ENCODE results near the gene THAP7.

The THAP7 gene

DNA sequence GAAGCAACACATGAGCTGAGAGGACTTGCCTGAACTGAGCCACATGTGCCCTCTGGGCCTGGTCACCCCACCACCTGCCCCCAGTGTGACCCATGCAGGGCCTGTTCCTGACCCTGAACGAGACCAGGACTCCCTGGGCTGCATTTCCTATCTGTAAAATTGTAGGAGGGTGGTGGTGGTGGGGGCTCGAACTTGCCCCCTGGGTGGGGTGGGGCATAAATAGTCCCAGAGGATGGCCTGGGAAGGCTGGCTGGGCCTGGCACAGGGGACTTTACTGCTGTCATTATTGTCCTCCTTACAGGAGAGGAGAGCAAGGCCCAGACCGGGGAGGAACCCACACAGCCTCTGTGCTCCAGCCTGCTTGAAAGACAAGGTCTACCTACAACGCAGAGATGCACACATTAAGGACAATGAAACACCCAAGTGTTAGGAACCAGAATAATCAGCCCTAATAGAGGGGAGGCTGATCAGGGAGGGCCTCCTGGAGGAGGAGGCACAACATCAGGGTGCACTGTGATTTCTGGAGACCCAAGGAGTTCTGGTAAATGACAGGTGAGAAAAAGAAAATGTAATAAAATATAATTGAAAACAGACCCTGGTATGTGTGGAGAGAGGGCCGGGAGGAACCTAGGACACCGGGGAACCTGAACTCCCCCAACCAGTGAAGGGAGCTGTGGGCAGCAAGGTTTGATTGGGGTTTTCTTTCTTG is 37.7 kb downstream of the THAP7 start:
- DNase-seq (ENCODE audit: low read depth): no peak

DNA sequence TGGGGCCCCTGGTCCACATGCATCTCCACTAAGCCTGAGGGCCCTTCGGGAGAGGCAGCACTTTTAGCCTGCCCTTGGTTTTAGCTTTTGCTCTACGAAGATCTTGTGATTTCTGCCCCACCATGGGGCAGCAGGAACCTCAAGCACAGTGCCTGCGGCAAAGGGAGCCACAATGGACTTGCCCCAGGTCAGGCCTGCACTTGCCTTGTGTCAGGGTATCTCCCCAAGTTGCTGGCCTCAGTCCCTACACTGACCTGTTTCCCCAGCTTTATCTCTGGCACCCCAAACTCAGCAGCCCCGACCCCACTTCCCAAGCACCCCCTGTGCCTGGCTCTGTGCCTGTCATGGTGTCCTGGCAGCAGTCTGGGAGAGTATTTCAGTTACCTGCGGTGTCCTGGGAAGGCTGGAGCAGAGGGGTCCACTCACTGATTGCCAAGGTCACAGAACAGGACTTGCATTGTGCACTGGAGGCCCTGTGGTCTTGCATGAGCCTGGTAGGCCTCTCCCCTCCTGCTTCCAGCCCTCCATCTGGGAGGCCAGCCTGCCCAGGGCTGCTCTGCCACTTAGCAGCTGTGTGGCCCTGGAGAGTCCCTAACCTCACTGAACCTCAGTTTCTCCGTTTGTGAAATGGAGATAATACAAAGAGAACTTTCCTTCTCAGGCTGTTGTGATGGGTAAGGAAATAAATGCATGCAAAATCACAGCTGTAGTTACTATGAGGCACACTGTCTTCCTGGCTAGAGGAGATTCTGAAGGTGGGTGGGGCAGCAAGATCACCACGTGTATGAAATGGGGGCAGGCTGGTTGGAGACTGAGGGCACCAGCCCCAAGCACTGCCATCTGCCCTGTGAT is 38.5 kb downstream of the THAP7 start:
- DNase-seq (ENCODE audit: low read depth): no peak

DNA sequence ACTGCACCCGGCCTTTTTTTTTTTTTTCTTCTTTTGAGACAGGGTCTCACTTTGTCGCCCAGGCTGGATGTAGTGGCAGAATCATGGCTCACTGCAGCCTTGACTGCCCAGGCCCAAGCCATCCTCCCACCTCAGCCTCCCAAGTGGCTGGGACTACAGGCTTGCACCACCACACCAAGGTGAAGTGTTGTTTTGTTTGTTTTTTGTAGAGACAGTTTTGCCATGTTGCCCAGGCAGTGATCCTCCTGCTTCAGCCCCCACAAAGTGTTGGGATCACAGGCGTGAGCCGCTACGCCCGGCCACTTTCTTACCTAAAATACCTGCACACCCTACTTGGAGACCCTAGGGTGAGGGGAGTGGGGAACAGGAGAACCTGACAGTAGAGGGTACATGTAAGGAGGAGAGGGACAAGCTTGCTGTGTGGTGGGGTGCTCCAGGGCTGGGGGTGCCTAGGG is 39.4 kb downstream of the THAP7 start:
- DNase-seq (ENCODE audit: low read depth): no peak

DNA sequence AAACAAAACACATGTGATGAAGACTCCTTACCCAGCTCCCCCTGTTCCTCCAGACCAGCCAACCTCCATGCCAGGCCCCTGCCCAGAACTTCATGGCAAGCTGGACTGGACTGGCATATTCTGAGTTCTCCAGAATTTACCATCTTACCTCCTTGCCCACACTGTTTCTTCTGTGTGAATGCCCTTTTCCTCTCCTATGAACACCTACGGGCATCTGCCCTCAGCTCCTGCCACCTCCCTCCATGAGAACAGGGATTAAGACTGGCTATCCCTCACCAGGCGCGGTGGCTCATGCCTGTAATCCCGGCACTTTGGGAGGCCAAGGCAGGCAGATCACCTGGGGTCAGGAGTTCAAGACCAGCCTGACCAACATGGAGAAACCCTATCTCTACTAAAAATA is 41.3 kb downstream of the THAP7 start:
- DNase-seq (ENCODE audit: low read depth): no peak

DNA sequence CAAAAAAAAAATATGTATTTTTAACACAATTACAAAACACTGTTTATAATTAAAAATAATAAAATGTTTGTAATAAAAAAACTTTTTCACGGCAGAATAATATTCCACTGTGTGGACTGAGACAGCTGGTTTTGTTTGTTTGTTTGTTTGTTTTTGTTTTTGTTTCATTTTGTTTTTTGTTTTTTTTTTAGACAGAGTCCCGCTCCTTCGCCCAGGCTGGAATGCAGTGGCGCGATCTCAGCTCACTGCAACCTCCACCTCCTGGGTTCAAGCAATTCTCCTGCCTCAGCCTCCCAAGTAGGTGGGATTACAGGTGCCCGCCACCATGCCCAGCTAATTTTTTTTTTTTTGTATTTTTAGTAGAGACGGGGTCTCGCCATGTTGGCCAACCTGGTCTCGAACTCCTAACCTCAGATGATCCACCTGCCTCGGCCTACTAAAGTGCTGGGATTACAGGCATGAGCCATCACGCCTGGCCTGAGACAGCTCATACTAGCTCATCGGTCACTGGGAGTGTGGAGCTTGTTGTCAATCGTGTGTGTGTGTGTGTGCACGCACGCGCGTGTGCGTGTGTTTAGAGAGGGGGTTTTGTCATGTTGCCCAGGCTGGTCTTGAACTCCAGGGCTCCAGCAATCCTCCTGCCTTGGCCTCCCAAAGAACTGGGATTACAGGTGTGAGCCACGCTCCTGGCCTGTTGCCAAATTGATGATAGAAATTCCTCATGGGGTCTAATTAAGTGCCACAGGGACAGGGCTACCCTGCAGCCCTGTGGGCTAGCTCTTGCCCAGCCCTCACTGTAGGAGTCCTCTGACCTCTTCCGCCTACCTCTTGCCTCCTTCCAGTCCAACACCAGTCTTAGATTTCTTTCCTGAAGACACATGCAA is 42.1 kb downstream of the THAP7 start:
- no peak for DNase-seq (ENCODE audit: low read depth)

DNA sequence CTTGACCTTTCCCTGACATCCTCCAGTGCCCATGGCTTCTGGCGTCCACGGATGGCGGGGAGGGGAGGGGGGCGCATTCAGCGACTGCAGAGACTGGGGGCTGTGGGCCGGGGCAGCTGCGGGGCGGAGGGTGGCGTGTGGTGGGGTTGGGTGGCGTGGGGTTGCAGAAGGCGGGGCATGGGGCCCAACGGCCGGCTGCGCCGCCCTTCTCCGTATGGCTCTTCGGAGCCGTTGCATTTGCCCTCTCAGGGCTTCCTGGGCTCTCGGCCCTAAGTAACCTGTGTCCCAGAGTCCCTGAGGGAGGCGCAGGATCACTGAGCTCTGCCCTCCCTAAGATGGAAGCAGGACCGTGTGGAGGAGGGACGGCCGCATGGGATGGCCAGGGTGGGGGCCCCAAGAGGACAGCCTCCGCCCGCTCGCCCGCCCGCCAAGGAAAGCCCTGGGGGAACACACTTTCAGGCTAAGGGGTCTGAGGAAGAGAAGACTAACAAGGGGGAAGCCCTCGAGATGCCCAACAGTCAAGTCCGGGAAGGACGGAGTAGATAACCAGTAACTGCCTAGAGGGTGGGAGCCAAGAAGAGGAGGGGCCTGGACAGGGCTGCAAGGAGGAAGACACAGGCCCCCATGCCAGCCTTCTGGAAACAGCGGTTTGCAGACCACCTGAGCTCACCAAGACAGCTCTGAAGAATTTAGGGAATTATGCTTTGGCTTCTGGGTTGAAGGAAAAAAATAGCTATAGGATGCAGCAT is 44.1 kb downstream of the THAP7 start:
- DNase-seq (ENCODE audit: low read depth): no peak

DNA sequence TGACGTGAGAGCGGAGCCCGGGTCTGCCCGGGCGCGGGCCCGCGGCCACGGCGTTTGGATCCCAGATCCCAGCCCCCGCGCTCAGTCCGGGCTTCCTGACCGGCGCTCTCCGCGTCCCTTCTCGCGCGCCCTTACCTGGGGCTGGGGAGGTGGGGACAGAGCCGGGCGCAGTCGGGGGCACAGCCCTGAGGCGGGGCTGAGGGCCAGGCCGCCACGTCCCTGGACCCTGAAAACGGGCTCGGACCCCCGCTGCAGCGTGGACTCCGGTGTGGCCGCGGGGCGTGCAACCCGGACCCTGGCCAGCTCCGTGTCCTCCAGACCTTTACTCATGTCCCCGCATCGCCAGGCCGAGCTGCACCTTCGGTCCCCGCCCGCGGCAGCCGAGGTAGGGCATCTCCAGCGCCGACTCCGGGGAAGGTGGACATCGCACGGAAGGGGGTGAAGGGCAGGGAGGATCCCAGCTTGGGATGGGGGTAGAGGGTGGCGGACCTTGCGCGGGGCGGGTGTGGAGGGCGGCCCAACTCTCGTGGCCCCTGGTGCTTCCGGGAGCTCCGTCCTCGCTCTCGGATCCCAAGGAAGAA is 44.7 kb downstream of the THAP7 start:
- no peak for DNase-seq (ENCODE audit: low read depth)

DNA sequence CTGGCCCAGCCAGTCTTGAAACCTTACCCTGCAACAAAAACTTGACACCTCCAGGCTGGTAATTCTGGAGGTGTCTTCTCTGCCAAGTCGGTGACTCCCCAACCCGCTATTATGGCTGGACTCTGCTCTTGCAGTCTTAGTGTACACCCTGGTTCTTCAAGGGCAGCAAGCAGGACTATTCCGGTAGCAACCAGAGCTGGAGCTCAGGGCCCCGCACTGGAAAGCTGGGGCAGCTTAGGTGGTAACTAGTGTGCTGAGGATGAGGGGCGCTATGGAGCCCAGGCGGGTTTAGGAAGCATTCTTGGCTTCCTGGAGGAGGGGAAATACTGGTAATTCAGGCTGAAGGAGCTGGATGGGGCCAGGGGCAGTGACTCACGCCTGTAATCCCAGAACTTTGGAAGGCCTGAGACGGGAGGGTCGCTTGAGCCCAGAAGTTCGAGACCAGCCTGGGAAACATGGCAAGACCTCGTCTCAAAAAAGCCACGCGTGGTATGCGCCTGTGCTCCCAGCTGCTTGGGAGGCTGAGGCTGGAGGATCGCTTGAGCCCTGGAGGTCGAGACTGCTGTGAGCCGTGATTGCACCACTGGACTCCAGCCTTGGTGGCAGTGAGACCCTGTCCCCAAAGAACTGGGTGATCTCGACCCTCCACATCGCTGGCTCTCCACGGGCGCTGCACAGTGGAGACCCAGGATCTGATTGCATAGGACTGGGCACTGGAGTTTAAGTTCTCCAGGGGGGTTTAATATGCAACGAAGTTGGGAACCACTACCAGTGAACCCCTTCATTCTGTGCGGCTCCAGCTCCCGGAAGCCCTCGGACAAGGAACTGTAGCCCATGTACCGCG is 45.4 kb downstream of the THAP7 start:
- DNase-seq (ENCODE audit: low read depth): no peak

DNA sequence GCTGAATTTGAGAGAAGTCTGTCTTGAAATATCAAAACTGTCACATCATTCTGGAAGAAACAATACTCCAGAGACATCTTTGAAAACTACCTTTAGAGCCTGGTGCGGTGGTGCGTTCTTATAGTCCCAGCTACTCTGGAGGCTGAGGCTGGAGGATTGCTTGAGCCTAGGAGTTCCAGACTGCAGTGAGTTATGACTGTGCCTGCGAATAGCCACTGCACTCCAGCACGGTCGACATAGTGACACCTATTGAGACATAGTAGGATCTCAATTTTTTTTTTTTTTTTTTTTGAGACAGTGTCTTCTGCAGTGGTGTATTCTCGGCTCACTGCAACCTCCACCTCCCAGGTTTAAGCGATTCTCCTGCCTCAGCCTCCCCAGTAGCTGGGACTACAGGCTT is 46.4 kb downstream of the THAP7 start:
- DNase-seq (ENCODE audit: low read depth): no peak

DNA sequence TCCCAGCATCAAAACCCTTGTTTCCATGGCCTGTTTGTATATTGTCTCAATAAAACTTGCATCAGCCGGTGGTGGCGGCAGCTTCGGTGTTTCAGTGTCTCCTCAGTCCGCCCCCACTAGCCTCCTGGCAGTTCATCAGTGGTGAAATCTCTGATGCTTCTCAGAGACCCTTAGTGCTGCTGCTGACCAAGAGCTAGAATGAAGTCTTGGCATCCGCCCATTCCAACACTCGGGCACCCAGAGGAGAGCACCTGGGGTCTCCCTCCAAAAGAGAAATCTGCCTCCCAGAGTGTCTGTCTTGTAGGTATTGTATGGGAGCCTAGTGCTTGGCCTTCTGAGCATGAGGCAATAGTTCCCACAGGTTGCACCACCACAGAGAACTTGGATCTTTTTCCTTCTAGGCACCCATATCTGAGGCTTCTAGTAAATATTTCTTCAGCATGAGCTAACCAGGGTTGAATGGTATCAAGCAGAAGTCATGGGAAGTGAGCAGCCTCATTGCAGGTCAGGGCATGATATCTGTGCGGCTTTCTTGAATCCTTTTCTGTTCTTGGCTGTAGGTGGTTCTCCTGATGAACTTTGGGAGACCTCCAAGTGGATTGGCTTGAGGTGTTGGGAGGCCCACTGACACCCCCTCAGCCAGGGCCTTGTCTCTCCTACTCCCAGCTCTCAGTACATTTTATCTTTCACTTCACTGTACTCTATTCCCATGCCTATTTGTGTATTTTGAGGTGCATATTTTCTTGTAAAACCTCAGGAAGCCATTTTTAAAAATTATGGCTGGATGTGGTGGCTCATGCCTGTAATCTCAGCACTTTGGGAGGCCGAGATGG is 48.0 kb downstream of the THAP7 start:
- DNase-seq (ENCODE audit: low read depth): no peak

DNA sequence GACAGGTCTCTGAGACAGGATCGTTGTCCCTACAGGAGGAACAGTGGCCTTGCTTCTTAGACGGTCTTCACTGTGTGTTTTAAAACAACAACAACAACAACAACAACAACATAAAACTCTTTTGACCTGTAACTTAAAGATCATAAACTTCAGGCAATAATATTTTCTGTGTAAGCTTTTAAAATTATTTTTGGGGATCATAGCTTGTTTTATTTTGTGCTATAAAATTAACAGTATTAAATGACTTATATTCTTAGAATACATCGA is 48.6 kb downstream of the THAP7 start:
- DNase-seq (ENCODE audit: low read depth): no peak

DNA sequence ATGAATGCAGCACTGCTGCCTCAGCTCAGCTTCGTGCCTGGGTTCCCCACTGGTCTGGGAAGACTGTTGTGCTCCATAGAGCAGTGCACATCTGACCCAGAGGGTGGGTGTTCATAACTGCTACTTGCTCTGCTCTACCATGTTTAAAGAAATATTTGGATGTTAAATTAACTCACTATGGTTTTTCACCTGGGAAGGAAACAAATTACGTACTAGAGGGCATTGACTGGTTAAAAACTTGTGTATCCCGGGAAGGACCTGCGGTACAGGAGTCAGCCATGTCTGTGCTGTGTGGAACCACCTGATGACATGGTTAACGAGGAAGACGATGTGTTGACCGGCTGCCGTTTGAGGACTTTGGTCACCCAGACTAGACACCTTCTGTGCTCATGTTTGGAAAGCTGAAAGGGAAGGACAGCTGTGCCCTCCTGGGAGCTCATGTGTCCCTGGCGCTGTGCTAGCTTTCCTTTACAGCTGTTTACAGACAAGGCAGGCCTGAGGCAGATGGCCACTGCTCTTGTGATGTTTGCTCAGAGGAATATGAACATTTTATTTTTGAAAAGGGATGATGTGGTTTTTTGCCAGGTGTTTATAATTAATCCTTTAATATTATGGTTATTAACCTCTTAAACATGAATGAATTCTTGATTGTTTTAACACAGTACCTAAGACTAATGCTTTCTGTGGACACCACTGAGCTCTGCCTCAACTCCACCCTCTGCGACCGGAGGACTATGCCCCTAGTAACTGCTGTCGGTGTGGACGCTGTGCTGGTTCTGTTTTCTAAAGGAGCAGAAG is 49.2 kb downstream of the THAP7 start:
- DNase-seq (ENCODE audit: low read depth): no peak

DNA sequence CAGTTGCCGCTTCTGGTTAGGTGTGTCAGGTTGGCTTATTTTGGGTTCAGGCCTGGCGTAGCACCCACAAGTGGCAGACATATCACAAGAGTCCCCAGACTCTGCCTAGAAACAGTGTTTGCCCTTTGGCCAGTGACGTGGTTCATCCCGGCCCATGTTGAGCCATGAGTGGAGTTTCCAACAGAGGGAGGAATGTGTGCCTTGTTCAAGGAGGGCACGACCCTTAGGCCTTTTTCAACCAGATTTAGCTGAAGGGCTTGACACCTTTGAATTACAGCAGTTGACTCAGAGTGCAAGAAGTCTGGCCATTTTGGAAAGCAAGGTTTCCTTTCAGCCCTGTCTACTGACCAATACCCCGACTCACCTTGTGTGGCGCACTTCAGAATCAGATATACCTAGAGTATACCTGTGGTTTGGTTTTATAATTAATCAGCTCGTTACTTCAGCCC is 50.0 kb downstream of the THAP7 start:
- no peak for DNase-seq (ENCODE audit: low read depth)

DNA sequence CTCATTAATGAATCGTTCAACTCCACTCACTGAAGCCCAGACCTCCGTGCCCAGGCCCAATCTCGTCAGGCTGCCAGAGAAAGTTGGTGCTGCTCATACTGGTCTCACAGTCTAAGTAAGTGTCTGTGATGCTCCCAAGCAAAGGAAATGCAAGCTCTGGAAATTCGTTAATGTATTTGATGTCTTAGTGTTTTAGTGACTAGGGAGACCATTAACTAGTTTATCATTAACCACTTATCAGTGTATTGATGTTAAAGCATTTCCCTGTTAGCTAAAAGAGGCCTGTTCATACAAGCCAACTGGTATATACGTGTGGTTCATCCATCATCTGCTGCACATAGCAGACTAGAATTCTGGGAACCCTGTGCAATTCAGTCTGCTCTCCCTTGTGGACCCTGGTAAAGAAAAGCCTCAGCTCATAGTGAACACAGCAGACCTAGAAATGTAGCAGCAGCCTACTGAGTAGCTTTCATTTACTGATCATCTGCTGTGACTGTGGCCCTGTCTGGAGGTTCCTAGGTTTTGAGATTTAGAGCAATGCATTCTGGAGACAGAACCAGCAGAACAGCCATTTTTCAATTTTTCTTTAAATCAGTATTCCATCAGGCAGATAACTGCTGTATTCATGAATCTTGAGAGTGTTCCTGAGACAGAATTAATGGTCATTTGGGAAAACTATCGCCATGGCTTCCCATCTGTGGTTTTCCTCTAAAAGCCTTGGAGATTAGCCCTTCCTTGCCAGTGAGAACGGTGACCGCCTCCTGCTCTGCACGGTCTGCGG is 50.6 kb downstream of the THAP7 start:
- DNase-seq (ENCODE audit: low read depth): no peak

DNA sequence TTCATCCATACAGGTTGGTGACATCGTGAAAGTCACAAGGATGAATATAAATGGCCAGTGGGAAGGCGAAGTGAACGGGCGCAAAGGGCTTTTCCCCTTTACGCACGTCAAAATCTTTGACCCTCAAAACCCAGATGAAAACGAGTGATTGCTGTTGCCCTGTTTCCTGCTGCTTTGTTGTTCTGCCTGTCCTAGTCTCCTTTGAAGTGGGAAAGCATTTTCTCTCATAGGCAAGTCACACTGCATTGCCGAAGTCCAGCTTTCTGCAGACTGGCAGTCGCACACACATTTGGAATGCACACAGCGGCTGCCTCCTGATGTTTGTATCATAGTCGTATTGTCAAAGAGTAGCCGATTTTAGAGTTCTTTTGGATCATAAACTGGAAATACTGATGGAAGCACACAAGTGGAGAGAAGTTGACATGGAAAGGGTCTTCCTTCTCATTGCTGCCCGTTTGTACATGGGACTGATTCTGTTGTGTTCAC is 52.2 kb downstream of the THAP7 start:
- no peak for DNase-seq (ENCODE audit: low read depth)
